Body of pancreas (tissue), 4 donors: Measurements from ENCODE around the gene KIF26A. TPM values are rescaled to one million over a fixed set of nuclear protein-coding genes. Genes with fewer than 3 reads are reported as not detected.

Experiments
- ATAC-seq: fragments of 150-250 bp; one replicate; pipeline ENCODE4 v1.9.1; 2016
- DNase-seq, 4 donors: peaks; one replicate each; pipeline ENCODE4 v3.0.0-alpha.2; 2019
- H3K27ac ChIP-seq, 4 donors: fragments of 200-600 bp; sonication (generic); 1 replicate in 3 of 4; 2 replicates in 1 of 4; pipeline versions ENCODE4 v1.5.1 to v1.6.1; 2016 to 2019; ENCODE audit warnings: mild to moderate bottlenecking in 1 of 4, mixed read lengths in 1 of 4, moderate library complexity in 1 of 4
- H3K27me3 ChIP-seq, 2 donors: fragments of 200-600 bp; sonication (generic); one replicate each; pipeline ENCODE4 v1.6.0; 2016; ENCODE audit warnings: mild to moderate bottlenecking in 1 of 2
- H3K36me3 ChIP-seq, 2 donors: fragments of 200-600 bp; sonication (generic); replicated peaks in 1 of 2; 2 replicates each; pipeline ENCODE4 v1.5.1; 2016; ENCODE audit warnings: low read depth in 2 of 2; ENCODE audit not compliant: insufficient read depth in 1 of 2
- H3K4me1 ChIP-seq: fragments of 200-600 bp; sonication (generic); one replicate; pipeline ENCODE4 v1.6.0; 2016
- H3K4me3 ChIP-seq, 2 donors: fragments of 200-600 bp; sonication (generic); 1 replicate in 1 of 2; 2 replicates in 1 of 2; pipeline ENCODE4 v1.5.1; 2016 to 2019
- H3K9me3 ChIP-seq, 3 donors: fragments of 200-600 bp; sonication (generic); 1 replicate in 2 of 3; 2 replicates in 1 of 3; pipeline ENCODE4 v1.5.1; 2016
- CTCF ChIP-seq, 7 experiments: fragments of 450-650 bp in 4 of 7; fragments of 200-600 bp in 3 of 7; sonication (generic) in 3 of 7; IDR thresholded peaks; one replicate each; pipeline ENCODE4 v1.5.1; 2016 to 2019; ENCODE audit warnings: antibody characterized with exemption in 7 of 7
- POLR2A ChIP-seq, 3 donors: fragments of 450-650 bp; IDR thresholded peaks; one replicate each; pipeline ENCODE4 v1.6.1; 2016; ENCODE audit warnings: antibody characterized with exemption in 3 of 3, mild to moderate bottlenecking in 2 of 3
- WGBS, 2 donors: methylation state at CpG; one replicate each; pipeline ENCODE4 v1.1.5; 2017; 5-methylcytosine and 5-hydroxymethylcytosine counted together
- intact Hi-C: fragments of 100-400 bp; cut with DNase I; formaldehyde crosslinking; loops from one replicate; pipeline ENCODE4 v1.15.1; 2023
- total RNA-seq, 2 donors: library from RNA; depleted of rRNA; stranded (reverse); fragments of >200 nt; gene quantifications; one replicate each; pipeline ENCODE4 v1.1.0, GENCODE V29; 2016

KIF26A gene
- total RNA-seq, 2 donors from 2014 or later: 14.8 to 17.1 TPM

GRCh38 chr14:104111301-104112112 lies 26.9 kb upstream of the KIF26A start:
- no peak overlapping the region for H3K4me3 ChIP-seq
- WGBS, 2 donors: 44 to 58% methylated on average over 10 to 19 of the region's 21 CpGs
- H3K9me3 ChIP-seq: no peaks in the 10 kb centered on the region
- H3K36me3 ChIP-seq: no peaks in the 10 kb centered on the region
- no peak for ATAC-seq
- peaks cover 7% of the 10 kb centered on the region for H3K4me1 ChIP-seq
- TF ChIP-seq CTCF (IDR thresholded peaks at IDR 0.05): no peak
- no peak overlapping the region for H3K27ac ChIP-seq
- intact Hi-C loops: no loop called here
- peak in 2 of 4 donors; percentile 3 to 9 for DNase-seq
- H3K27me3 ChIP-seq: no peaks in the 10 kb centered on the region

- TF ChIP-seq POLR2A (IDR thresholded peaks at IDR 0.05) (no peak), CTCF (IDR thresholded peaks at IDR 0.05) (no peak)
- ATAC-seq (no peak), DNase-seq (peak in 1 of 4 donors; percentile 1)
- H3K27ac ChIP-seq: no peak overlapping the region
- intact Hi-C loops: no loop called here
- no peaks in the 10 kb centered on the region for H3K27me3 ChIP-seq
- no peaks in the 10 kb centered on the region for H3K36me3 ChIP-seq
- 52 to 73% methylated on average over 5 to 6 of the region's 6 CpGs for whole genome bisulfite sequencing, 2 donors
- no peak overlapping the region for H3K4me3 ChIP-seq
- no peaks in the 10 kb centered on the region for H3K9me3 ChIP-seq
- peaks cover 13% of the 10 kb centered on the region for H3K4me1 ChIP-seq
Observed at GRCh38 chr14:104112113-104112505, 26.3 kb upstream of the KIF26A start.

- no peak for TF ChIP-seq CTCF (IDR thresholded peaks at IDR 0.05)
- TF ChIP-seq POLR2A (IDR thresholded peaks at IDR 0.05): no peak
- Histone ChIP-seq H3K27ac (no peak overlapping the region), H3K4me1 (peaks cover 20% of the 10 kb centered on the region), H3K9me3 (no peaks in the 10 kb centered on the region), H3K4me3 (no peak overlapping the region), H3K36me3 (no peaks in the 10 kb centered on the region), H3K27me3 (peaks cover 0 to 3% of the 10 kb centered on the region in 2 donors)
- ATAC-seq (no peak), DNase-seq (peak in 2 of 4 donors; percentile 4 to 10)
- 43 to 51% methylated on average over 9 to 17 of the region's 17 CpGs for WGBS, 2 donors
- intact Hi-C loops: no loop called here
Observed at GRCh38 chr14:104112609-104113571, 25.5 kb upstream of the KIF26A start.

GRCh38 chr14:104113631-104114420 lies 24.6 kb upstream of the KIF26A start:
- H3K4me1 ChIP-seq: peaks cover 23% of the 10 kb centered on the region
- WGBS, 2 donors: 60 to 61% methylated on average over 1 to 23 of the region's 23 CpGs
- peak in 2 of 4 donors; percentile 5 to 13 for DNase-seq

More at GRCh38 chr14:104113631-104114420, 24.6 kb upstream of the KIF26A start:
- ATAC-seq: no peak
- TF ChIP-seq POLR2A (IDR thresholded peaks at IDR 0.05): no peak
- no peak for TF ChIP-seq CTCF (IDR thresholded peaks at IDR 0.05)
- Histone ChIP-seq H3K4me3 (no peak overlapping the region), H3K9me3 (no peaks in the 10 kb centered on the region), H3K36me3 (no peaks in the 10 kb centered on the region), H3K27me3 (peaks cover 0 to 3% of the 10 kb centered on the region in 2 donors), H3K27ac (no peak overlapping the region)
- intact Hi-C loops: no loop called here
